K562 (cell line): Measurements from ENCODE around the gene TGM3. TPM values are rescaled to one million over a fixed set of nuclear protein-coding genes. Genes with fewer than 3 reads are reported as not detected.

Experiments used
- ATAC-seq: fragments of 200-7000 bp; cut with Tn5 transposase; 3 replicates; pipeline ENCODE4 v1.9.1; 2020; ENCODE audit warnings: moderate library complexity
- BruUV-seq: library from RNA; stranded (reverse); fragments of 400-500 nt; replicated peaks from 2 replicates; lab custom pipeline; 2021; lab: Mats Ljungman, UMichigan
- CTCF ChIA-PET: fragments of 300-600 bp; formaldehyde crosslinking; extraction: SDS; loops from one replicate; lab custom pipeline; 2021; ENCODE audit warnings: low intra/inter-chr PET ratio; lab: Yijun Ruan, JAX
- POLR2A ChIA-PET: fragments of 300-600, 350-650 bp; sonication (Branson Sonifier 250); formaldehyde crosslinking; extraction: SDS; loops from one replicate; lab custom pipeline; 2021; ENCODE audit warnings: antibody characterized with exemption, inconsistent platforms; lab: Yijun Ruan, JAX
- DNase-seq, 4 experiments: peaks; one replicate each; pipeline versions ENCODE4 v3.0.0 to v3.0.0-alpha.2; 2011 to 2018; ENCODE audit warnings: low spot score in 3 of 4, mixed read lengths in 3 of 4; ENCODE audit errors: extremely low read depth in 1 of 4
- FAIRE-seq: peaks from 2 replicates; lab custom pipeline; 2011; peaks lifted over from hg19 to GRCh38; lab: Jason Lieb, UNC
- H2AFZ ChIP-seq: 2 replicates; pipeline ENCODE4 v1.6.0; 2011; ENCODE audit warnings: low read depth, low read length, control low read depth, inconsistent platforms
- H3K27ac ChIP-seq: fragments of 200-600 bp; 3 replicates; pipeline ENCODE4 v1.8.0; 2011; ENCODE audit warnings: low read depth, mild to moderate bottlenecking, control low read depth, inconsistent platforms, low read length, moderate library complexity, mixed read lengths; ENCODE audit errors: extremely low read depth
- H3K27me3 ChIP-seq, 2 experiments: fragments of 300-600 bp in 1 of 2; 2 replicates in 1 of 2; 3 replicates in 1 of 2; pipeline versions ENCODE4 v1.6.0 to v1.8.0; 2011; ENCODE audit warnings: inconsistent platforms in 2 of 2, low read length in 2 of 2, mild to moderate bottlenecking in 1 of 2, mixed read lengths in 1 of 2, moderate library complexity in 1 of 2; ENCODE audit not compliant: control insufficient read depth in 2 of 2, insufficient read depth in 2 of 2
- H3K36me3 ChIP-seq: fragments of 300-600 bp; 3 replicates; pipeline ENCODE4 v1.8.0; 2011; ENCODE audit warnings: mild to moderate bottlenecking, low read length, inconsistent platforms; ENCODE audit not compliant: control insufficient read depth, insufficient read depth
- H3K4me1 ChIP-seq, 2 experiments: fragments of 200-600 bp in 1 of 2; replicated peaks in 1 of 2; 2 replicates in 1 of 2; 3 replicates in 1 of 2; pipeline versions ENCODE4 v1.5.1 to v1.8.0; 2011; ENCODE audit warnings: inconsistent platforms in 2 of 2, low read length in 2 of 2, mild to moderate bottlenecking in 1 of 2, mixed read lengths in 1 of 2, moderate library complexity in 1 of 2; ENCODE audit not compliant: control insufficient read depth in 2 of 2, insufficient read depth in 2 of 2
- H3K4me2 ChIP-seq: 2 replicates; pipeline ENCODE4 v1.6.1; 2011; ENCODE audit warnings: low read length, control low read depth, inconsistent platforms, mixed read lengths; ENCODE audit not compliant: insufficient read depth
- H3K4me3 ChIP-seq: fragments of 200-600 bp; sonication (generic), shearing (Covaris generic); 2 replicates; pipeline ENCODE4 v1.5.1; 2016; ENCODE audit warnings: control low read depth, inconsistent platforms
- H3K79me2 ChIP-seq: fragments of 200-600 bp; 3 replicates; pipeline ENCODE4 v1.8.0; 2011; ENCODE audit warnings: low read length, inconsistent platforms; ENCODE audit not compliant: control insufficient read depth, insufficient read depth
- H3K9ac ChIP-seq, 2 experiments: 2 replicates each; pipeline versions ENCODE4 v1.6.0 to v1.6.1; 2011; ENCODE audit warnings: low read depth in 2 of 2, low read length in 2 of 2, control low read depth in 1 of 2, inconsistent platforms in 1 of 2, mild to moderate bottlenecking in 1 of 2, mixed read lengths in 1 of 2; ENCODE audit not compliant: insufficient read depth in 1 of 2
- H3K9me1 ChIP-seq: one replicate; pipeline ENCODE4 v1.6.0; 2011; ENCODE audit warnings: inconsistent platforms, mild to moderate bottlenecking, low read length, moderate library complexity; ENCODE audit not compliant: control insufficient read depth, insufficient read depth
- H3K9me3 ChIP-seq: replicated peaks from 2 replicates; pipeline ENCODE4 v1.5.1; 2011; ENCODE audit warnings: low read depth, low read length, inconsistent platforms; ENCODE audit not compliant: control insufficient read depth, insufficient read depth
- H4K20me1 ChIP-seq: replicated peaks from 2 replicates; pipeline ENCODE4 v1.6.1; 2011; ENCODE audit warnings: low read length, inconsistent platforms, mixed read lengths; ENCODE audit not compliant: control insufficient read depth, insufficient read depth
- BCL6 ChIP-seq: fragments of 250-450 bp; sonication (Bioruptor Pico); IDR thresholded peaks from 2 replicates; pipeline ENCODE4 v1.4.0; 2020
- CBFA2T3 ChIP-seq: fragments of 450-650 bp; IDR thresholded peaks from 2 replicates; pipeline ENCODE4 v1.6.1; 2017
- DIDO1 ChIP-seq: fragments of 450-650 bp; IDR thresholded peaks from 2 replicates; pipeline ENCODE4 v1.6.1; 2016; ENCODE audit warnings: low read depth, missing biosample characterization, missing genetic modification characterization
- EZH2 ChIP-seq: IDR thresholded peaks from 2 replicates; pipeline ENCODE4 v1.6.1; 2012; ENCODE audit warnings: low read depth, mild to moderate bottlenecking, inconsistent platforms, low read length, borderline replicate concordance
- HMG20B ChIP-seq: fragments of 250-450 bp; sonication (Bioruptor Pico); IDR thresholded peaks from 2 replicates; pipeline ENCODE4 v1.5.0; 2021; ENCODE audit warnings: mild to moderate bottlenecking
- HNRNPUL1 ChIP-seq: fragments of 200-400 bp; formaldehyde crosslinking; IDR thresholded peaks from 2 replicates; pipeline ENCODE4 v1.6.1; 2017; ENCODE audit warnings: low read length
- HOMEZ ChIP-seq: fragments of 250-450 bp; sonication (Bioruptor Pico); IDR thresholded peaks from 2 replicates; pipeline ENCODE4 v1.4.0; 2020; ENCODE audit warnings: mild to moderate bottlenecking, moderate library complexity
- KDM1A ChIP-seq, 2 experiments: fragments of 450-650 bp; IDR thresholded peaks; 2 replicates each; pipeline ENCODE4 v1.6.1; 2016; ENCODE audit warnings: mild to moderate bottlenecking in 2 of 2
- KLF10 ChIP-seq: fragments of 250-450 bp; sonication (Bioruptor Pico); IDR thresholded peaks from 2 replicates; pipeline ENCODE4 v1.6.1; 2021; ENCODE audit warnings: matching md5 sums
- MXD1 ChIP-seq: fragments of 250-450 bp; sonication (Bioruptor Pico); IDR thresholded peaks from 2 replicates; pipeline ENCODE4 v1.8.0; 2021; ENCODE audit warnings: borderline replicate concordance, mild to moderate bottlenecking, moderate library complexity; ENCODE audit not compliant: poor library complexity, severe bottlenecking
- POLR2G ChIP-seq: fragments of 200-400 bp; formaldehyde crosslinking; IDR thresholded peaks from 2 replicates; pipeline ENCODE4 v1.6.1; 2017; ENCODE audit warnings: low read depth, mild to moderate bottlenecking, antibody characterized with exemption, low read length, moderate library complexity
- RAD21 ChIP-seq, 2 experiments: fragments of 250-450 bp in 1 of 2; fragments of 450-650 bp in 1 of 2; sonication (Bioruptor Pico) in 1 of 2; formaldehyde crosslinking in 1 of 2; IDR thresholded peaks in 1 of 2; conservative IDR thresholded peaks in 1 of 2; 2 replicates each; pipeline versions ENCODE4 v1.4.0 to v1.8.0; 2020 to 2022; ENCODE audit warnings: mild to moderate bottlenecking in 2 of 2, moderate library complexity in 1 of 2
- SMARCA5 ChIP-seq: fragments of 450-650 bp; IDR thresholded peaks from 2 replicates; pipeline ENCODE4 v1.6.1; 2016
- SNRNP70 ChIP-seq: fragments of 200-400 bp; formaldehyde crosslinking; optimal IDR thresholded peaks from 2 replicates; pipeline ENCODE3; 2017; ENCODE audit warnings: low read depth, low read length
- SOX6 ChIP-seq: fragments of 450-650 bp; IDR thresholded peaks from 2 replicates; pipeline ENCODE4 v1.6.1; 2014; ENCODE audit warnings: mild to moderate bottlenecking
- ZNF444 ChIP-seq: fragments of 250-450 bp; sonication (Bioruptor Pico); IDR thresholded peaks from 2 replicates; pipeline ENCODE4 v1.4.0; 2020; ENCODE audit warnings: mild to moderate bottlenecking, moderate library complexity
- ZNF445 ChIP-seq: fragments of 250-450 bp; sonication (Bioruptor Pico); IDR thresholded peaks from 2 replicates; pipeline ENCODE4 v1.4.0; 2020; ENCODE audit warnings: low read depth, mild to moderate bottlenecking, moderate library complexity
- WGBS: fragments of 100-300 bp; shearing (Covaris generic); methylation state at CpG from one replicate; pipeline ENCODE4 v1.1.6; 2016; ENCODE audit warnings: low coverage, mixed read lengths; ENCODE audit not compliant: insufficient coverage; ENCODE audit errors: missing lambda C conversion rate; 5-methylcytosine and 5-hydroxymethylcytosine counted together
- in situ Hi-C: fragments of 300-500 bp; cut with MboI; formaldehyde crosslinking; loops from 4 replicates; pipeline ENCODE4 v1.15.0; 2018; ENCODE audit warnings: inconsistent platforms, mixed read lengths
- intact Hi-C: fragments of 100-400 bp; cut with micrococcal nuclease; formaldehyde crosslinking; loops from 2 replicates; pipeline ENCODE4 v1.14.2; 2022
- polyA plus RNA-seq, 8 experiments: library from polyadenylated mRNA; depleted of rRNA in 4 of 8; stranded (reverse) in 5 of 8; unstranded in 3 of 8; fragments of >200 nt; fragmentation: Nextera tagmentation in 2 of 8; fragmentation: Illumina TruSeq in 1 of 8; extraction: Ambion mirVana in 2 of 8; extraction: Trizol in 1 of 8; gene quantifications; 2 replicates each; pipeline versions ENCODE4 v1.2.1 to v1.2.3, GENCODE V29; 2011 to 2014; ENCODE audit warnings: inconsistent platforms in 1 of 8, missing spikeins in 1 of 8
- total RNA-seq, 7 experiments: library from RNA; depleted of rRNA in 6 of 7; stranded (reverse); fragments of >200 nt in 6 of 7; fragmentation: Illumina TruSeq in 2 of 7; extraction: Trizol in 2 of 7; gene quantifications; 2 replicates each; pipeline versions ENCODE4 v1.2.1 to v1.2.3, GENCODE V29; 2011 to 2021; ENCODE audit warnings: low replicate concordance in 1 of 7
- TF ChIP-seq, protein P1 (sequence below): fragments of 450-650 bp; IDR thresholded peaks from 2 replicates; pipeline ENCODE4 v1.6.1; 2016; ENCODE audit warnings: missing biosample characterization, missing genetic modification characterization
- TF ChIP-seq, protein P2 (sequence below): sonication (generic); formaldehyde crosslinking; IDR thresholded peaks from 2 replicates; pipeline ENCODE4 v1.4.0; 2020; ENCODE audit warnings: mild to moderate bottlenecking, missing genetic modification reagents

Gene TGM3
- total and polyA plus RNA-seq, 9 of the 15 experiments (the other 6 are each of a cell fraction or from before 2014, with no cell fraction given): not detected

DNA sequence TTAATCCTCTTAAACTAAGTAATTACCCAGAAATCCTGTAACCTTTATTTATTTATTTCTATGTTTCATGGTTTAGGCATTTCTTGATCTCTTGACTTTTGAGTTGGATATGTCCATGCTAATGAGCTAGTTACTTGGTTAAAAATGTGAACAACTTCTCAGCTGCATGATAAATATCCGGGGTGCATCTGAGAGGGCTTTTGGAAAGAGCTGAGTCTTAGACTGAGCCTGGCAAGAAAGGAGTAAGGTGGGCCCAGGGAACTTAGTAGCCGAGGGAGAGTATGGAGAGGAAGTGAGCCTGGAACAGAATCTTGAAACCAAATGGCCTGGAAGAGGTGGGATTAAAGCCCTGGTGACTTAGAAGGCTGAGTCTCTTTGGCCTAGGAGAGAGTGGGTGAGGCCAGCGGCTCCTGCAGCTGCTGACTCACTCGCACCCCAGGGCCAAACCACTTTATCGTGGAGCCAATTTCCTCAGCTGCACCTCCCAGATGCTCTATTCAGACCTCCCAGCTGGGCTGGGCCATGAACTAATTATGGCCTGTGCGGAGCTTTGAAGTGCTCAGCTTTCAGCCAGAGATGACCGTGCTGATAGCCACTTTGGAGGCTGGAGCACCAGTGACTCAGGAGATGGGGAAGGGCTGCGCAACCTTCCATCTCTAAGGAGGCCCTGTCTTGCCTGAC, 19.1 kb downstream of the TGM3 start:
- peak overlapping the region; percentile 64 for H3K4me2 ChIP-seq
- H3K9me1 ChIP-seq: peaks cover 2% of the 10 kb centered on the region
- in situ Hi-C loops (no loop called here), intact Hi-C loops (no loop called here)
- no TSS peak for BruUV-seq
- H3K4me1 ChIP-seq: peaks cover 25 to 32% of the 10 kb centered on the region in 2 experiments
- WGBS: 0% methylated on average over 5 of the region's 8 CpGs
- DNase-seq (peak; percentile 83 to 95 (median 88)), ATAC-seq (peak; percentile 98), FAIRE-seq (peak; percentile 99)
- ChIA-PET CTCF (no interaction called here), POLR2A (interaction anchor here (0.6 to 1.4 kb wide), 8 partner anchors 9 to 349 kb away, joined by 3 to 8 read pairs (median 3); partner anchors contain the start of gene IDH3B)
- peak overlapping the region; percentile 92 for H3K27ac ChIP-seq
- no peaks in the 10 kb centered on the region for H3K36me3 ChIP-seq
- H3K9ac ChIP-seq: peak overlapping the region; percentile 61 to 76; a peak in 3 of 4 replicates
- no peaks in the 10 kb centered on the region for H3K9me3 ChIP-seq
- H2AFZ ChIP-seq: peak overlapping the region; percentile 78
- no peaks in the 10 kb centered on the region for H3K27me3 ChIP-seq
- no peak overlapping the region for H3K4me3 ChIP-seq
- H3K79me2 ChIP-seq: no peaks in the 10 kb centered on the region
- H4K20me1 ChIP-seq: no peaks in the 10 kb centered on the region
- TF ChIP-seq SNRNP70: no peak
- TF ChIP-seq KDM1A (IDR thresholded peaks at IDR 0.05): peak; percentile 87 to 91
- TF ChIP-seq, protein P1, sequence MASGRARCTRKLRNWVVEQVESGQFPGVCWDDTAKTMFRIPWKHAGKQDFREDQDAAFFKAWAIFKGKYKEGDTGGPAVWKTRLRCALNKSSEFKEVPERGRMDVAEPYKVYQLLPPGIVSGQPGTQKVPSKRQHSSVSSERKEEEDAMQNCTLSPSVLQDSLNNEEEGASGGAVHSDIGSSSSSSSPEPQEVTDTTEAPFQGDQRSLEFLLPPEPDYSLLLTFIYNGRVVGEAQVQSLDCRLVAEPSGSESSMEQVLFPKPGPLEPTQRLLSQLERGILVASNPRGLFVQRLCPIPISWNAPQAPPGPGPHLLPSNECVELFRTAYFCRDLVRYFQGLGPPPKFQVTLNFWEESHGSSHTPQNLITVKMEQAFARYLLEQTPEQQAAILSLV (tag): no peak
- TF ChIP-seq HNRNPUL1: no peak
- TF ChIP-seq MXD1 (CRISPR knock-in tag): no peak
- TF ChIP-seq SMARCA5: no peak
- TF ChIP-seq BCL6 (CRISPR knock-in tag): no peak
- TF ChIP-seq POLR2G: no peak
- TF ChIP-seq SOX6: peak; percentile 52; the same call in 1 of the 2 replicates
- no peak for TF ChIP-seq ZNF445 (CRISPR knock-in tag)
- TF ChIP-seq, protein P2, sequence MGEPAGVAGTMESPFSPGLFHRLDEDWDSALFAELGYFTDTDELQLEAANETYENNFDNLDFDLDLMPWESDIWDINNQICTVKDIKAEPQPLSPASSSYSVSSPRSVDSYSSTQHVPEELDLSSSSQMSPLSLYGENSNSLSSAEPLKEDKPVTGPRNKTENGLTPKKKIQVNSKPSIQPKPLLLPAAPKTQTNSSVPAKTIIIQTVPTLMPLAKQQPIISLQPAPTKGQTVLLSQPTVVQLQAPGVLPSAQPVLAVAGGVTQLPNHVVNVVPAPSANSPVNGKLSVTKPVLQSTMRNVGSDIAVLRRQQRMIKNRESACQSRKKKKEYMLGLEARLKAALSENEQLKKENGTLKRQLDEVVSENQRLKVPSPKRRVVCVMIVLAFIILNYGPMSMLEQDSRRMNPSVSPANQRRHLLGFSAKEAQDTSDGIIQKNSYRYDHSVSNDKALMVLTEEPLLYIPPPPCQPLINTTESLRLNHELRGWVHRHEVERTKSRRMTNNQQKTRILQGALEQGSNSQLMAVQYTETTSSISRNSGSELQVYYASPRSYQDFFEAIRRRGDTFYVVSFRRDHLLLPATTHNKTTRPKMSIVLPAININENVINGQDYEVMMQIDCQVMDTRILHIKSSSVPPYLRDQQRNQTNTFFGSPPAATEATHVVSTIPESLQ (CRISPR knock-in tag): peak; percentile 67; the same call in 1 of the 2 replicates
- TF ChIP-seq ZNF444 (CRISPR knock-in tag): no peak
- TF ChIP-seq RAD21 (CRISPR knock-in tag; conservative IDR thresholded peaks at IDR 0.05 in 1 of 2, IDR thresholded peaks at IDR 0.05 in 1 of 2): peak in 1 of 2 experiments; percentile 19; a peak in 2 of 4 replicates
- TF ChIP-seq KLF10 (CRISPR knock-in tag): no peak
- no peak for TF ChIP-seq HMG20B
- no peak for TF ChIP-seq EZH2
- TF ChIP-seq CBFA2T3: peak; percentile 92
- TF ChIP-seq DIDO1 (tag): no peak
- TF ChIP-seq HOMEZ (CRISPR knock-in tag): no peak
